NCI-H2081 treated with DMSO at 0.1 percent for 48 hours (cell line): ENCODE measurements around the gene CLPX.
"Not testable (repeated sequence)": the region's sequence is repeated elsewhere in the genome, so short reads cannot be mapped to it uniquely, and the experiment has no call there.

Experiments used
- DNase-seq: peaks from one replicate; lab custom pipeline; 2025; lab: John Stamatoyannopoulos, UW

CLPX gene

DNA sequence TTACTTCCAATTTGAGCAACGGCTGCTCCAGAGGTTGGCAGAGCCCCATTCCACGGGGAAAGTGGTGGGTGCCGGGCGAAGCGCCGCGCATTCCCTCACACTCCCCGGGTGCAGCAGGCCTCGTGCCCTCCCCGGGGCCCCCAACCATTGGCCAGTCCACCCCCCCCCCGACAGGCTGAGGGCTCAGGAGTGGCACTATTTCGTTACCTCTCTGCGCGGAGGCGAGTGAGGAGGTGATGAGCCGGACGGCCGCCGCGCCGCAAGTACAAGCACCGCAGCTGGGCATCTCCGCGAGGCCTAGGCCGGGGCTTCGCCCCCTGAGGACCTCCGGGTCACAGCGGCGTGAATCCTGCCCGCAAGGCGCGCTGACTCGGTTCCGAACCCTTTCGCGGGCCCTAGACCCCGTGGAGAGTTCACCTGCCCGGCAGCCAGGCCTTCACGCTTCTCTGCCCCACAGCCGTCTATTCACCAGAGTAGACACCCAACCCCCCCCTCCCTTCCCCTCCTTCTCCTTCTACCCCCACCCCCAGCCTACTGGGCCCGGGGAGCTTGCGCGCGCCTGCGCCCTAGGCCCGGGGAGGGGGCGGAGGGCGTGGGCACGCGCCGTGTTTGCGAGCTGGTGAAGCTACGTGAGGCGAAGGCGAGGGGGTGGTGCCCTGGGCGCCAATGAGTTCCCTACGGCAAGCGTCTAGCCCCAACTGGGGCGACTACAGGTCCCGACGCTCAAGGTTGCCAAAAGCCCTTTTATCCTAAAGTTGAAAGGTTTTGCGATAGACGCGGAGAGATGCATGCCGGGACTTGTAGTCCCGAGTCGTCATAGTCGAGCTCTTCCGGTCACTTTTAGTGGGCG lies at the start of gene CLPX:
CLPX (minus strand) TSS at position 475 of the 850 bp plus-strand sequence; CDS start at position 286, 189 bp downstream.
- DNase-seq = peak; percentile 59

DNA sequence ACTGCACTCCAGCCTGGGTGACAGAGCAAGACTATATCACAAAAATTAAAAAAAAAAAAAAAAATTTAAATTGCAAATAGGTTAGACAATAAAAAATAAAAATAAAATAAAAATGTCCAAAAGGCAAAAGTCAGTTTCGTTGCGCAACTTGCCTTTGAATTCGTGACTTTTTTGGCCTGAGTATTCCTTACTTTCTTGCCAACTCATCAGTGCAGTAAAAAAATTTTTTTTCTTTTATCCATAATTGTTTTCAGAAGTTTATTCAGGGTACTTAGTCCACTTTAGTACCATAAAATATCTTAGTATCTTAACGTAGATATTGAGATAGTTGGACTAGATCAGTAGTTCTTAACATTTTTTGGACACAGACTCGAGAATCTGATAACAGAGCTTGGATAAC lies 48.6 kb upstream of the CLPX start:
- no peak for DNase-seq

DNA sequence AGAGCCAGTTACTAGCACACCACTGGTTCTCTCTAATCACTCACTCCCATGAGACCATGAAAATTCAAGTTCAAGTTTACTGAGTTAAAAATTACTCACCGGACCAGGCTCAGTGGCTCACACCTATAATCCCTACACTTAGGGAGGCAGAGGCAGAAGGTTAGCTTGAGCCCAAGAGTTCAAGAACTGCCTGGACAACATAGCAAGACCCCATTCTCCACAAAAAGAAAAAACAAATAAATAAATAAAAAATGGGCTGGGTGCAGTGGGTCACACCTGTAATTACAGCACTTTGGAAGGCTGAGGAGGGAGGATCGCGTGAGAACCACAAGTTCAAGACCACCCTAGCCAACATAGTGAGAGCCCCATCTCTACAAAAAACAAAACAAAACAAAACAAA lies 47.4 kb upstream of the CLPX start:
- DNase-seq = no peak

DNA sequence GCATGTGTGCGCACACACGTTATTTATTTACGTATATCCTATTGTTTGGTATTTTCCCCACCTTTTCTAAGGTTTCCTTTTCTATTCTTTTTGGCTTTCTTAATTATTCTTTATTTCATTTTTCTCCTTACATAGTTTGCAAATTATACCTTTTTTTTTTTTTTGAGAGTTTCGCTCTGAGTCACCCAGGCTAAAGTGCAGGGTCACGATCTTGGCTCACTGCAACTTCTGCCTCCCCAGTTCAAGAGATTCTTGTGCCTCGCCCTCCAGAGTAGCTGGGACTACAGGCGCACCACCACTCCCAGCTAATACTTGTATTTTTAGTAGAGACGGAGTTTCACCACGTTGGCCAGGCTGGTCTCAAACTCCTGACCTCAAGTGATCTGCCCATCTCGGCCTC lies 46.2 kb upstream of the CLPX start:
- DNase-seq = no peak

DNA sequence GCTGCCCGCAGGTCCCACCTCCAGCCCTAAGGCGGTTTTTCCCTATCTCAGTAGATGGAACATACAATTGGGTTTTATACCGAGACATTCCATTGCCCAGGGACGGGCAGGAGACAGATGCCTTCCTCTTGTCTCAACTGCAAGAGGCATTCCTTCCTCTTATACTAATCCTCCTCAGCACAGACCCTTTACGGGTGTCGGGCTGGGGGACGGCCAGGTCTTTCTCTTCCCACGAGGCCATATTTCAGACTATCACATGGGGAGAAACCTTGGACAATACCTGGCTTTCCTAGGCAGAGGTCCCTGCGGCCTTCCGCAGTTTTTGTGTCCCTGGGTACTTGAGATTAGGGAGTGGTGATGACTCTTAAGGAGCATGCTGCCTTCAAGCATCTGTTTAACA lies 41.8 kb upstream of the CLPX start:
- DNase-seq = not testable (repeated sequence)

DNA sequence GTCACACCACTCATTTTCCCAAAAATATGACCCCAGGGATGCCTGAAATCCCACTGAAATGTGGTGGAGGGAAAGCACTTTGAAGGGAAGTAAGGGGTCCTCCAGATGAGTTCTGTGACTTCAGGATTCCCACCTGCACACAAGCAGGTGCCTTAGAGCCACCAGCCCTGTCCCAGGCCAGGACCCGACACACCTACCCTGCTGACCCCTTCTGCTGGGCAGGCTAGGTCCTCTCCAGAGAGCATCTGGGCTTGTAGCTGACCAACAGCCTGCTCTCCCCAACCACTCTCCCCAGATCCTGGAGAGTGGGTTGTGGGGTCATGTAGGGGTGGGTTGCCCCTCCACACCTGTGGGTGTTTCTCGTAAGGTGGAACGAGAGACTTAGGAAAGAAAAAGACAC lies 41.1 kb upstream of the CLPX start:
- DNase-seq = no peak

DNA sequence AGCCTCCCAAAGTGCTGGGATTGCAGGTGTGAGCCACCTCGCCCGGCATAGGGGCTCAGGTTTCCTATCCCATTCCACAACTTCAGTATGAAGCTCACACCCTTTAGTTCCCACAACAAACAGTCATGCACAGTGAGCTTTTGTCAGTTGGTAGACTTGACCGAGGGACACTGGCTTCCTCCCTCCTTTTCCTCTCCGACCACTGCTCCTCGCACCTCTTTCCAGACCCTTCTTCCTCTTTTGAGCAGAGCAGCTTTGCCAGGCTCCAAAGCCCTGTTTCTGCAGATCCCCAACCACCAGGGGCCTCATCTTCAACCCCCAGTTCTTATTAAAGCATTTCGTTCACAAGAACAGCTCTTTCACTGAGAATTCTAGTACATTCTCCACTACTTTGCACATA lies 38.9 kb upstream of the CLPX start:
- no peak for DNase-seq

DNA sequence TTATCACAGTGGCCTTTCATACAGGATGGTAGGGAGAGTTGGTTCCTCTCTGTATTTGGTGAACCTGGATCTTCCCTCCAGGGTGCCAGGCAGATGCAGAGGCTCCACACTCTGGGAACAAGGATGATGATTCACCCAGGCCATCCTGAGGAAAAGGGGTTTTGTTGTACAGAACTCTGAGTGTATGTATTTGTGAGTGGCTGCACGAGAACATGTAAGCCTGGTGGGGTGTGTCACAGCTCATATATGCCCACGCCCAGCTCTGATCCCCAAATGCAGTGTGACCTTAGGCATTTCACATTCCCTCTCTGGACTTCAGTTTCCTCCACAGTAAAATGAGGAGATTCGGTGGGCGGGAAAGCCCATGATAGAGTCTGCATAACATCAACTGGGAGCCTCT lies 37.7 kb upstream of the CLPX start:
- no peak for DNase-seq

DNA sequence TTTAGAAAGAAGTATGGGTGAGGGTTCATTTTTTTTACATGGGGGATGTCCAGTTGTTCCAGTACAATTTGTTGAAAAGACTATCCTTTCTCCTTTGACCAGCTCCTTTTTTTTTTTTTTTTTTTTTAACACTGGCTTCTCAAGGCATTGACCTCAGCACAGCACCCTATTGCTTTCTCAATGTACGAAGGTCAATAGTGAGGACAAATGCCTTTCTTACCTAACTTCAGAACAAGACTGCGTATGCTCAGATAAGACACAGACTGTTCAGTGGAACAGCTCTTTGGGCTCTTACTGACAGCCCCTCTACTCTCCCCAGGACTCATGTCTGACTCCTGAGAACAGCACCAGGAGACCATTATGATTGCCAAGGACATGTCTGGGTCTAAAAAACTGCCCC lies 36.6 kb upstream of the CLPX start:
- DNase-seq = no peak

DNA sequence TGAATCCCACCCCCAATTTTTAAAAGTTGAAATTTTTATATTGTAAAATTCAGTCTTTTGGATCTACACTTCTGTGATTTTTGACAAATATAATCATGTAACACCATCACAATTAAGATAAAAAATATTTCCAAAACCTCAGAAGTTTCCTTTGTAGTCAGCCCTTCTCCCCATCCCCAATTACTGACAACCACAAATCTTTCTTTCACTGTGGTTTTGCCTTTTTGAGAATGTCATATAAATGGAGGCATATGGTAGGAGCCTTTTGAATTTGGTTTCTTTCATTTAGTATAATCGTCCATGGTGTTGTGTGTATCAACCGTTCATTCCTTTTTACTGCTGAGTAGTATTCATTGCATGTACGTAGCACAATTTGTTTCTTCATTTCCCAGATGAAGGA lies 34.0 kb upstream of the CLPX start:
- no peak for DNase-seq

DNA sequence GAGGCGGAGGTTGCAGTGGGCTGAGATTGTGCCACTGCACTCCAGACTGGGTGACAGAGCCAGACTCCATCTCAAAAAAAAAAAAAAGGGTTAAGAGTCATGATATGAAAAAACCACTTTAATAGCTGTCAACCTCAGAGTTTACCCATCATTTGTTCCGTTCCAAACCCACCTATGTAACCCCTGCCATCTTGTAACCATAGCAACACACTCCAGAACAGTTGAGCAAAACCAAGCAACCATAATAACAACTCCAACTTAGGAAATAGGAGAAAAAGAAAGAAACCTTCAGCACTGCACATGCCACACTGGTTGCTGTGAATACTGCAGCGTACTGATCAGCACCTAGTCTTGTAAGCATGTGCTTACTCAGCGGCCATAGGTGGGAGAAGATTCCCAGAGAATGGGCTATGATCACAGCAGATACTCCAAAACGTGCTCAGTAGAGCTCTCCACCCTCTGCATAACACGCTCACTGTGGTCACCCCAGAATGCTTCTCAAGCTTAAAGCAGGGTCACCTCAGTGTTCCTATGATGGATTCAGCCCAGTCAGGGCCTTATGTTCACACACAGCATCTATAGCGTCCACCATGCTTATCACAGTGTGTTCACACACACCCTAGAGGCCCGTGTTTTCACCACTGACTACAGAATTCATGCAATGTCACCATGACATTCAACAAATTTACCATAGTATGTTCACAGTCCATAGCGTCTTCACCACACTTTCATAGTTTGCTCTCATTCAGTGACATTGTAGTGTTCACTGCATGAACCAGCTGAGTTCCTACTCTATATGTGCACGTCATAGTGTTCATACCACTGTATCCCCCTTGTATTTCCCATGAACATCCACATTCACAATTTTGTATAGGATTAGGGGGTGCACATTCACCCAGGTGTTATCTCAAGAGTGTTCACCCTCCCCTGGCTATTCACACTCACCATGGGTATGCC lies 32.7 kb upstream of the CLPX start:
- DNase-seq = no peak

DNA sequence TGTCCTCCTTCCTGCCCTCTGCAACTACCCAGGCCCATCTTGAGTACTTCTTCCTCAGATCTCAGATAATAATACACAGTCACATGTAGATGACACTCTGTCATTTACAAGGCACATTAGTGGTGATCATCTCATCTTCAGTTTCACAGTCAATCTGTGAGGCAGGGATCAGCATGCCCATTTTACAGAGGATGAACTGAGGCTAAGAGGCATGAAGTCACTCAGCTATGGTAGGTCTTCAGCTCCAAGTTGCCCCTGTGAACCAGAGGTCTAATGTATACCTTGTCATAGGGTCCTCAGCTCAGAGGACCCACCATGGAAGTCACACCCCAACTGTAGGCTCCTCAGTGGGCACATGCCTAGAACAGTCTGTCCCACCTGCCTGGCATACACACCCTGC lies 30.4 kb upstream of the CLPX start:
- DNase-seq = no peak

DNA sequence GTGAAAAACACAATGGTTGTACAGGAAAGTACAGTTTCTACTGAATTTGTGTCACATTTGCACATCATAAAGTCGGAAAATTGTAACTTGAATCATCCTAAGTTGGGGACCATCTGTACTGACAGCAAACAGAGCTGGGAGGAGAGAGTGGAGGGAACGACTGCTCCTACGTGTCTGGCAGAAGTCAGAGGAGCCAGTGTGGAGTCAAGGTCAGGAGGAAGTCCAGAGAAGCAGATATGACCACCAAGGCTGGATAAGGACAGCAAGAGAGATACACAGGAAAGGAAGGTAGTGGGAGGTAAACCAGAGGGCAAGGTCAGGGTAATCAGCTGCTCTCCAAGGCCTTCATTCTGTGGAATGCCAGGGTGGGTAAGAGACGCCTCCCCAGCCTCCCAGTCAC lies 28.9 kb upstream of the CLPX start:
- DNase-seq = no peak

DNA sequence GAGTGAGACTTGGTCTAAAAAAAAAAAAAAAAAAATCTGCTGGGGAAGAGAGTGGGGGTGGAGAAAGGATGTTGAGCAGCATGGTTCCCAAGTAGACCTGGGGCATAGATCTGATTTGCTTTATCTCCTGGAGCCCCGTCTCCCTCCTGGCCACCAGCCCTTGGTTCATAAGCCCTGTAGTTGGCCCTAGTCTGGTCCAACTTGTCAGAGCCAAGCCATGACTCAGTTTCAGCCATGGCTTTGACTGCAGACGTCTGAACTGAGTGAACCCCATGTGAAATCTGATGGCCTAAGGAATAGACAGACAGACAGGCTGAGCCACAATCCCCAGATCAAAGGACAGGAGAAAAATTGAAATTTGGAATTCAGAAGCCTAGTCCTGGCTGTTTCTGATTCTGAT lies 28.1 kb upstream of the CLPX start:
- no peak for DNase-seq

DNA sequence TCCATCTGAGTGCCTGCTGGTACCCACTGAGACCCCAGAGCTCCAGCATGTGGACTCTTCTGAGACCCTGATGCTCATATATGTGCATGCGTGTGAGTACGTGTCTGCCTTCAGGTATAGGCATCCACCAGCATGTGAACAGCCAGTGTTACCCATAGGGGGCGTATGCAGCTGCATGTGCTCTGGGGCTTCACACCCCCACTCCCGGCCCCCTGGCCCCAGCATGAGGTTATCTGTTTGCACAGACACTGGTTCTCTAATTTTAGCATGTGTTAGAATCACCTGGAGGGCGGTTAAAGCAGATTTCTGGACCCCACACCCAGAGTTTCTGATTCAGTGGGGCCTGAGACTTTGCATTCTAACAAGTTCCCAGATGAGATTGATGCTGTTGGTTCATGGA lies 27.0 kb upstream of the CLPX start:
- no peak for DNase-seq

DNA sequence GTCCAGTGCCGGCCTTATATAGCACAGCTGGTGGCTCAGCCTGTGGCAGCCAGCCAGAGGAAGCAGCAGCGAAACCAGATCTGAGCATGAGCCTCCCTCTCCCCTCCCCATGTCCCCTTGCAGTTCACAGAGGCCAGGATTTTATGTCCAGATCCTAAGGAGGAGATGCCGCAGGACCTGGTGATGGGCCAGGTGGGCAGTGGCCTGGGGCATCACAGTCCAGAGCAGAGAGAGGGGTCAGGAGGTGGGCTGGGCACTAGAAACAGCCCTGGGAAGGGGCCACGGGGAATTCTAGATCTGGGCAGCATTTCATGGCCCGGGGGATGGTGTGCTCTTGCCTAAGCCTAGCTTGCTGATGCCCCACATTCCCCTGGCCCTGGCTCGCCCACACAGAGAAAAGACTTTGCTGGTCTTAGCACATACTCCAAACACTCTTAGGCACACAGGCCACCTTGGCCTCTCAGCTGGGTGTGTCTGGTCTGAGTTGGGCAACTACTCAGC lies 26.4 kb upstream of the CLPX start:
- no peak for DNase-seq

DNA sequence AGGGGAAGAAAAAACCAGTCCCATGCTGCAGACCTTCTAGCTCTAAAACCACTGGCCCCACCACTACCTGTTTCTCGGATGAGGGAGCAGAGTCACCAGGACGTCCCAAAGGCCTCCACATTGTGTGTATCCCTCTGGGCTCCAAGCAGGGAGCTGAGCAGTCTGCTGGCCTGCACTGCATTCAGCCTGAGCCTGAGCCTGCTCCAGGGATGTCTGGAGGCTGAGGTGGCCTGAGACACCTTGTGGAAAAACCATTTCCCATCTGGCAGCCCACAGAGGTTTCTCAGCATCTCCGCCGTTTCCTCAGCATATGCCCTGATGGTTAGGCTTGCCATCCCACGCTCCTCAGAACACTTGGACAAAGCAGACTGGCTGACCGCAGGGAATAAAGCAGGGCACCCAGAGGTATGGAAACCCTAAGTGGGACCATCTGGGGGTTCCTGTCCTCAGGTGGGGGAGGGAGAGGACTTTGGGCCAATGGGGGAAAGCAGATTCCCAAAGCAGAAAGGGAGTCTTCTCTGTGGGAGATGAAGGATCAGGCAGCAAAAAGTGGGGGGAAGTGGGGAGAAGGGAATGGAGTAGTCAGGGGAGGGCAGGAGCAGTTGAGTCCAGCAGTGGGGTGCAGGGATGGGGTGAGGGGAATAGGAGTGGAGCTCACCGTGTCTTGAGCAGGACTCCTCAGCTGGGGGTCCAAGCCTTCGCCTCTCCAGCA lies 25.8 kb upstream of the CLPX start, which contains the start of gene CILP:
CILP (minus strand) TSS at position 704 of the 712 bp plus-strand sequence. CDS start 1,718 bp downstream, outside the sequence.
- no peak for DNase-seq

DNA sequence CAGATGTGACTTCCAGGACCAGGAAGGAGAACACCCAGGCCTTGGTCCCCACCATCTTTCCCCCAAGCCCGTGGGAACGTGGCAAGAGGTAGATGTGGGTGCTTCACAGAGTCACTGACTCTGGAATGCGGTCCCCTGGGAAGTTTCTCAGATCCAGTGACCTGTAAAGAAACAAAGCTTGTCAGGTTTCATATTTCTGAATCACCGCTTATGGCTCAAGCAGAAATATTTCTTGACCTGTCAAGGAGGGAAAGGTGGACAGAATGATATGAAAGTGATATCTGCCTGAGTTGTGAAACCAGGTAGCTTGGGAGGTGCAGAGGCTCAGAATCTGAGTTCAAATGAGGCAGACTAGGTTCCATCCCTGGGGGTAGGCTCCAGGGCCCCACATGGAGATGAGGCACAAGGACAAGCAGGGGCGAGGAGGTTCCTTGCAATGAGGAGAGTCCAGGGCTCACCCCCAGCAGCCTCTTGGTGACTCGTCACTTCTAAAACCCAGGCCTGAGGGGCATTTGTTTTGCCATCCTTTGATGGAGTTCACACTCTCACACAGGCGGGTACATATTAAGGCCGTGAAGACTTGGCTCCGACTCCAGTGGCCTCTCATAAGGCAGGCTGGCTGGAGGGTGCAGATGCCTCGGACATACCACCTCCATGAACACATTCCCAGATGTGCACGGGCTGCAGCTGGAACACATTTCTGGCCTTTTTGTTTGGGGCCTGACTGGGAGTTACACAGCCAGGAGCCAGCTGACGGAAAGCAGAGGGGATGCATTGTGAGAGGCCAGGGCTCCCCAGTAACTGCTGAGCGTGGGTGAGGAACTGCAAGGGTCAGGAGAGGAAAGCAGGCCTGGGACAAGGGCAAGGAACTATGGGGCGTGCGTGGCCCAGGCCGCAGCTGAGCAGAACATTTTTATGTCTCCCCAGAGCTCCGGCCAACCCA lies 24.8 kb upstream of the CLPX start:
- DNase-seq = no peak

DNA sequence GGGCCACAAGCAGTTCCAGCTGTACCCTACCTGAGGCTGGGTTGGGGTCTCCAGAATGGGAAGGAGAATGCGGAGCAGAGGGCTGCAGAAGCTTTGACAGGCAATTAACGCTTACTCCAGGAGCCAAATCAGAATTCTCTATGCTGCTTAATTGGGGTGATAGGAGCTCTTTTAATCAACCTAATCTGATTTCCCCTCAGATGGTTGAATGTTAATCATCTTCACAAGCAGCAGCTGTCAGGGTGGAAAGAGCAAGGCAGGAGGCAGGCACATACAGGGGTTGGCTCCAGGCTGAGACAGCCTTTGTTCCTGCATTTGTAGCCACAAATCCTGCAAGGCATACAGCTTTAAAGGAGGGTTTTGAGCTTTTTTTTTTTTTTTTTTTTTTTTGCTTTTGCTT lies 23.5 kb upstream of the CLPX start:
- DNase-seq = no peak

DNA sequence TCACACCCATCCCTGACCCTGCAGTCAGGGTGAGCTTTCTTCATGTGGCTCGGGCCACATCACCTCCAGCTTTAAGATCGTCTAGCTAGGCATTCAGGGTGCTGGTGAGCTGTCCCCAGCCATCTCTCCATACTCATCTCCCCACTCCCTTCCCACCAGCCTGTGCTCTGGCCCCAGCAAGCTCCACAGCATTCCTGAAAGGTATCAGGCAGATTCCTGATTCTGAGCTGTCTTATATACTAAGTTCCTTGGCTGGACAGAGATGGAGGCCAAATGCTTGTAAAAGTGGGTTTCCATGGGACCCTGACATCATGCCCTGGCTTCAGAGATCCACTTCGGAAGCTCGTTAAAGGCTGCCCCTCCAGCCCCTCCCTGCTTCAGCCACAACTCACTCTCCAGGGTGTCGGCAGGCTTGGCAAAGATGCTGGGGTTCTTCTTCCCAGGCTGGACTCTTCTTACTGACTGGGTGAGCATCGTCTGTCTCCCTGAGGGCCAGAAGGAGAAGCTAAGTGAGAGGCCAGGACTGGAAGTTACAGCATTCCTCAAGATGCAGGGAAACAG lies 22.2 kb upstream of the CLPX start:
- no peak for DNase-seq

DNA sequence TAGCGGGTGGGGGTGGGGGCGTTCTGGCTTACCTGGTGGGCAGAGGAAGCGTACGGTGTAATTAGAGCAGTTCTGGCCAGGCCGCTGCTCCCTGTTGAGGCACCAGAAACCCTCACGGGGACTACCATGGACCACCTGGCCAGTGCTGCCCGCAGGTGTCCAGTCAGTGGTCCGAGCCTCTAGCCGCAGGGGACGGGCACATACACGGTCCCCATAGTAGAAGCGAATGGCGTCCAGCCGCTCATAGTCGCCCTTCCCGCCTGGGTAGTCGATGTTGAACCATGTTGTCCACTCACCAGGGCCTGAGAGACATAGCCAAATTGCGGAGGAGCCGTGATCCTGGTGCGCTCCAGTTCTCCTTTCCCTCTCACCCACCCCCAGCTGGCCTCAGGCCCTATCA lies 21.6 kb upstream of the CLPX start:
- no peak for DNase-seq
